CD4-positive, alpha-beta T cell treated with Interferon gamma for 1 hour (primary cell): ENCODE data around the gene ADAMTSL4.
"Not testable (repeated sequence)": the region's sequence is repeated elsewhere in the genome, so short reads cannot be mapped to it uniquely, and the experiment has no call there.

ENCODE experiments used
- DNase-seq: peaks from one replicate; pipeline ENCODE4 v3.0.0-alpha.2; 2020

The ADAMTSL4 gene

GRCh38 chr1:150567717-150568593, 18.7 kb downstream of the ADAMTSL4 start:
- peak; percentile 61 for DNase-seq

GRCh38 chr1:150568594-150568966, 19.4 kb downstream of the ADAMTSL4 start:
- no peak for DNase-seq

GRCh38 chr1:150572918-150573647, 23.9 kb downstream of the ADAMTSL4 start:
- peak; percentile 19 for DNase-seq

GRCh38 chr1:150573648-150574071, 24.5 kb downstream of the ADAMTSL4 start:
- DNase-seq = peak; percentile 41

GRCh38 chr1:150574260-150575071, 25.3 kb downstream of the ADAMTSL4 start:
- peak; percentile 9 for DNase-seq

- no peak for DNase-seq
Measured at GRCh38 chr1:150575072-150575489, 25.9 kb downstream of the ADAMTSL4 start.

- no peak for DNase-seq
Measured at GRCh38 chr1:150575518-150576366, 26.5 kb downstream of the ADAMTSL4 start.

GRCh38 chr1:150576367-150576711, 27.1 kb downstream of the ADAMTSL4 start:
- DNase-seq = no peak

GRCh38 chr1:150576794-150577556, 27.8 kb downstream of the ADAMTSL4 start:
- peak; percentile 5 for DNase-seq

GRCh38 chr1:150577557-150578271, 28.5 kb downstream of the ADAMTSL4 start:
- DNase-seq = peak; percentile 4

GRCh38 chr1:150578272-150579109, 29.3 kb downstream of the ADAMTSL4 start:
- DNase-seq = peak; percentile 36

- peak; percentile 95 for DNase-seq
Measured at GRCh38 chr1:150579110-150579944, 30.1 kb downstream of the ADAMTSL4 start, which contains the start of gene MCL1. Gene MCL1, minus strand, starts transcription at chr1:150579610. Its CDS starts 80 bp downstream, at chr1:150579530.

- peak; percentile 8 for DNase-seq
Measured at GRCh38 chr1:150579945-150580642, 30.9 kb downstream of the ADAMTSL4 start.

GRCh38 chr1:150580966-150581365, 31.8 kb downstream of the ADAMTSL4 start:
- DNase-seq = not testable (repeated sequence)

- DNase-seq = not testable (repeated sequence)
Measured at GRCh38 chr1:150581437-150581836, 32.2 kb downstream of the ADAMTSL4 start.

- DNase-seq = not testable (repeated sequence)
Measured at GRCh38 chr1:150581962-150582361, 32.8 kb downstream of the ADAMTSL4 start.

- DNase-seq = no peak
Measured at GRCh38 chr1:150582371-150582770, 33.2 kb downstream of the ADAMTSL4 start.
